Astrocyte of the cerebellum (primary cell): ENCODE data around the gene RHOD.
A peak's percentile ranks its signal among the peaks of the same experiment; 100 is the strongest.

Experiments used
- DNase-seq: peaks from one replicate; pipeline ENCODE4 v3.0.0-alpha.2; 2011; ENCODE audit warnings: low read depth
- H3K4me3 ChIP-seq: 2 replicates; pipeline ENCODE4 v1.5.1; 2011; ENCODE audit warnings: mild to moderate bottlenecking, low read depth, low read length, moderate library complexity
- in situ Hi-C: cut with HindIII; loops from 2 replicates; pipeline ENCODE4 v1.10.0; 2017; ENCODE audit warnings: low sequenced_read_pairs
- TF ChIP-seq, protein P1 (sequence below): IDR thresholded peaks from 2 replicates; pipeline ENCODE4 v1.5.1; 2012; ENCODE audit warnings: low read length, low read depth, moderate library complexity, mild to moderate bottlenecking; ENCODE audit errors: missing control alignments

Gene RHOD

DNA sequence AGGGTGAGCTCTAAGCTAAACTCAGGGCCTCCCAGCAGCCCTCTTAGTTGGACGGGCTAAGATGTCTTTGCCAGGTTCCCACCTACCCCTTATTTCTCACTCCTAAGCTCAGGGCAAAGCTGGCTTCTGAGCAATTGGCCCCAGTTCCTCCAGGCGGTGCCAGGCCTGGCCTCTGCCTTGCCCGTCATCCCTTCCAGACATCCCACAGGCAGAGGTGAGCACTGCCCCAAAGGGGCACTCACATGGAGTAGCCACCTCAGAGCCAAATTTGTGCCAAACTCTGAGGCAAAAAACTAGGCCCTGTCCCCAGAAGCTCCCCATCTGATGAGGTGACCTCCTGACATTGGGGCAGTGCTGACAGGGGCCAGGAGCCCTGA lies 9.7 kb downstream of the RHOD start:
- H3K4me3 ChIP-seq: no peak overlapping the region
- TF ChIP-seq, protein P1, sequence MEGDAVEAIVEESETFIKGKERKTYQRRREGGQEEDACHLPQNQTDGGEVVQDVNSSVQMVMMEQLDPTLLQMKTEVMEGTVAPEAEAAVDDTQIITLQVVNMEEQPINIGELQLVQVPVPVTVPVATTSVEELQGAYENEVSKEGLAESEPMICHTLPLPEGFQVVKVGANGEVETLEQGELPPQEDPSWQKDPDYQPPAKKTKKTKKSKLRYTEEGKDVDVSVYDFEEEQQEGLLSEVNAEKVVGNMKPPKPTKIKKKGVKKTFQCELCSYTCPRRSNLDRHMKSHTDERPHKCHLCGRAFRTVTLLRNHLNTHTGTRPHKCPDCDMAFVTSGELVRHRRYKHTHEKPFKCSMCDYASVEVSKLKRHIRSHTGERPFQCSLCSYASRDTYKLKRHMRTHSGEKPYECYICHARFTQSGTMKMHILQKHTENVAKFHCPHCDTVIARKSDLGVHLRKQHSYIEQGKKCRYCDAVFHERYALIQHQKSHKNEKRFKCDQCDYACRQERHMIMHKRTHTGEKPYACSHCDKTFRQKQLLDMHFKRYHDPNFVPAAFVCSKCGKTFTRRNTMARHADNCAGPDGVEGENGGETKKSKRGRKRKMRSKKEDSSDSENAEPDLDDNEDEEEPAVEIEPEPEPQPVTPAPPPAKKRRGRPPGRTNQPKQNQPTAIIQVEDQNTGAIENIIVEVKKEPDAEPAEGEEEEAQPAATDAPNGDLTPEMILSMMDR: no peak
- no peak for DNase-seq
- in situ Hi-C loops: no loop called here

DNA sequence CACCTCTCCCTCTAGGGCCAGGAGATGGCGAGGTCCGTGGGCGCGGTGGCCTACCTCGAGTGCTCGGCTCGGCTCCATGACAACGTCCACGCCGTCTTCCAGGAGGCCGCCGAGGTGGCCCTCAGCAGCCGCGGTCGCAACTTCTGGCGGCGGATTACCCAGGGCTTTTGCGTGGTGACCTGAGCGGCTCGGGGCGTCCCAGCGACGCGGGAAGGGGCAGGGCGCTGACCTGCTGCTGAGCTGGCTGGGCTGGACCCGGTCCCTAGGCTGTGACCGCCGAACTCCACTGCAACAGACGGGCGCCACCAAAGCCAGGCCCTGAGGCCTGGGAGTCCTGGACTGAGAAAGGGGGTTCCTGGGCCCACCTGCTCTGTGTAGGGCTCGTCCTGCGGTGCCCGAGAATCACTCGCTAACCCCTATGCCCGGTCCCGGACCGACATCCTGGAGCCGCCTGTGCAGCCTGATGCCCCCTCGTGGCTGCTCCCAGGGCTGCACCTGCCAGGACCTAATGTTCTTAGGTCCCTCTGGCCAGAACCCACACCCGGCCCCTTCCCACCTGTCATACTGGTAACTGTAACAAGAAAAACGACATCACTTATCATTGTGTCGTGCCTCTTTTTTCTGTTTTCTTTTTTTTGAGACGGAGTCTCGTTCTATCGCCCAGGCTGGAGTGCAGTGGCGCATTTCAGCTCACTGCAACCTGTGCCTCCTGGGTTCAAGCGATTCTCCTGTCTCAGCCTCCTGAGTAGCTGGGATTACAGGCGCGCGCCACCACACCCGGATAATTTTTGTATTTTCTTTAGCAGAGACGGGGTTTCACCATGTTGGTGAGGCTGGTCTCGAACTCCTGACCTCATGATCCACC lies 15.0 kb downstream of the RHOD start:
- peak overlapping the region; percentile 9 for H3K4me3 ChIP-seq
- TF ChIP-seq, protein P1: peak; percentile 92
- in situ Hi-C loops: no loop called here
- DNase-seq: peak; percentile 38

DNA sequence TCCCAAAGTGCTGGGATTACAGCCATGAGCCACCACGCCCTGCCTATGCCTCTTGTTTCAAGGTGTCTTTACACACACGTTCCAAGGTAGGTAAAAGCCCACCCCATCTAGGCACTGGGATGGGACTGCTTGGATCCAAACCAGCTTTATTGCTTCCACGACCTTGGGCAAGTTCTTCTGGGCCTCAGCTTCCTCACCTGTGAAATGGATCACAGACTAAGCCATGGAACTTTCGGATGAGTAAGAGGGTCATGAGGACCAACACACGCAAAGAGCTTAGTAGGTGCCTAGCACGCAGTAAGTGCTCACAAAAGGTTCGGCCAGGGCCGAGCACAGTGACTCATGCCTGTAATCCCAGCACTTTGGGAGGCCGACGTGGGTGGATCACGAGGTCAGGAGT lies 15.6 kb downstream of the RHOD start:
- DNase-seq: no peak
- TF ChIP-seq, protein P1: no peak
- in situ Hi-C loops: no loop called here
- H3K4me3 ChIP-seq: no peak overlapping the region

DNA sequence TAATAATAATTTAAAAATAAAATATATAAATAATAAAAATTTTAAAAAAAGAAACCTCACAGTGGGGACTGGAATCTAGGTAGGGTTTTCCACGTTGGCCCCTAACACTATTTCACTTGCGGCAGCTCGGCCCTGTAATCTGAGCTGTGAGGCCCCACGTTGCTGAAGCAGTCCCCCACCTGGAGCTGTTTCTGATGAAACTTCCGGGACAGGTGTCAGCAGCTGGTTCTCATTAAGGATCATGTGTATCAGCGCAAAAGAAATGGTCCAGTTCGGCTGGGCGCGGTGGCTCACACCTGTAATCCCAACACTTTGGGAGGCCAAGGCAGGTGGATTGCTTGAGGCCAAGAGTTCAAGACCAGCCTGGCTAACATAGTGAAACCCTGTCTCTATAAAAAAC lies 17.3 kb downstream of the RHOD start:
- in situ Hi-C loops: no loop called here
- H3K4me3 ChIP-seq: no peak overlapping the region
- TF ChIP-seq, protein P1: no peak
- DNase-seq: no peak

DNA sequence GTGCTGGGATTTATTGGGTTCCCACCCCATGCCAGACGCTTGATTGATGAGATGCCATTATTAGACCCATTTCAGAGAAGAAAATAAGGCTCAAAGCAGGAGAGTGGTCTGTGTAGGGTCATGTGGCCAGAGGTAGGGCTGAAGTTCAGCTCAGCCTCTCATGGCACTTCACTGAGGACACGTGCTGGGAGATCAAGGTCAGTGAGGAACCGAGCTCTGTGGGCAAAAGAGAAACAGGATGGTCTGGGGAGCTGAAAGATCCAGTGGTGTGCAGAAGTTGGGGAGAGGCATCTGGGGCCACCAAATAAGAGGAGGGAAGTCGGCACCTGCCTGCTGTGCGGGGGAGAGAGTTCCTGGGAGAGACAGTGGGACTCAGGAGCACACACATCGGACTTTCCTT lies 19.6 kb downstream of the RHOD start:
- in situ Hi-C loops: no loop called here
- TF ChIP-seq, protein P1: no peak
- H3K4me3 ChIP-seq: no peak overlapping the region
- DNase-seq: no peak

DNA sequence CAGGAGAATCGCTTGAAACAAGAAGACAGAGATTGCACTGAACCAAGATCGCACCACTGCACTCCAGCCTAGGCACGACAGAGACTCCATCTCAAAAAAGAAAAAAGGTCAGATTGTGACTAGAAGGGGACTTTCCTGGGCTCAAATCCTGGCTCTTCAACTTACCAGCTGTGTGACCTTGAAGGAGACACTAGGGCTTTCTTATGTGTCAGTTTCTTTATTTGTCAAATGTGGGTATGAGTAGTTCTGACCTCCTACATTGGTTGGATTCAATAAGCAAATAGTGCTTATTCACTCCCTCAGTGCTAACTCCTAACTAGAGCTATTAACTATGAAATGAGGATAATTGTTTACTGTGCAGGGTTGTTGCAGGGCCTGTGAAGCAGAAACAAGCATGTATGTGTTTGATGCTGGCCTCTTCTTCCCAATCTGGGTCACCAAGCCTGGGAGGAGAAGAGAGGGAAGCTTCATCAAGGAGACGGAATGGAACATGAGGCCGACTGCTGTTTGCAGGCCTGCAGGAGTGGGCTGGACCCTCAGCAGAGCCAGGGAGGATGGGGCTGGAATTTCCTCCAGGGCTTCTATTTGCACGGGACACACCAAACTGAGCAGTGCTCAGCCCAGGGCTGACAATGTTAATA lies 22.5 kb downstream of the RHOD start:
- DNase-seq: no peak
- in situ Hi-C loops: no loop called here
- TF ChIP-seq, protein P1: no peak
- no peak overlapping the region for H3K4me3 ChIP-seq
